Activated CD4-positive, CD25-positive, alpha-beta regulatory T cell treated with anti-CD3 and anti-CD28 coated beads, Interleukin-2, amount 50 U/mL, for 24 hours (primary cell): ENCODE measurements around the gene TMEM200C.
A peak's percentile ranks its signal among the peaks of the same experiment; 100 is the strongest.
"Not testable (repeated sequence)": the region's sequence is repeated elsewhere in the genome, so short reads cannot be mapped to it uniquely, and the experiment has no call there.

Experiments
- ATAC-seq, 2 donors: fragments of 150-1000 bp; cut with Tn5 transposase; one replicate each; pipeline ENCODE4 v1.10.0; 2021; ENCODE audit warnings: mild to moderate bottlenecking in 1 of 2, moderate library complexity in 1 of 2

TMEM200C gene

DNA sequence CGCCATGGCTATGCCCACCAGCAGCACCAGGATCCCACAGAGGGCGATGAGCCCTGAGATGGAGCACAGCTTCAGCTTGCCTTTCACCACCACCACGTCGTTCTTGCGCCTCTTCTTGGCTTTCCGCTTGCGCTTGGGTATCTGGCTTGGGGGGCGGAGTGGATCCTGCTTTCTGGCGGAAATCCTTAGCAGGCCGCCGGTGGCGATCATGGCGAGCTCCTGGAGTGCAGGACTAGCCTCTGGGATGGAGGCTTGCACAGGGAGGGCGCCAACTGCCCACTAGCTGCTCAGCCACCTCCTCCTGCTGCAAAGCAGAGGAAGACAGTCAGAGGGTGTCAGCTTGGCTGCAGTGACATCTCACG is 3.5 kb downstream of the TMEM200C start:
- ATAC-seq: no peak

DNA sequence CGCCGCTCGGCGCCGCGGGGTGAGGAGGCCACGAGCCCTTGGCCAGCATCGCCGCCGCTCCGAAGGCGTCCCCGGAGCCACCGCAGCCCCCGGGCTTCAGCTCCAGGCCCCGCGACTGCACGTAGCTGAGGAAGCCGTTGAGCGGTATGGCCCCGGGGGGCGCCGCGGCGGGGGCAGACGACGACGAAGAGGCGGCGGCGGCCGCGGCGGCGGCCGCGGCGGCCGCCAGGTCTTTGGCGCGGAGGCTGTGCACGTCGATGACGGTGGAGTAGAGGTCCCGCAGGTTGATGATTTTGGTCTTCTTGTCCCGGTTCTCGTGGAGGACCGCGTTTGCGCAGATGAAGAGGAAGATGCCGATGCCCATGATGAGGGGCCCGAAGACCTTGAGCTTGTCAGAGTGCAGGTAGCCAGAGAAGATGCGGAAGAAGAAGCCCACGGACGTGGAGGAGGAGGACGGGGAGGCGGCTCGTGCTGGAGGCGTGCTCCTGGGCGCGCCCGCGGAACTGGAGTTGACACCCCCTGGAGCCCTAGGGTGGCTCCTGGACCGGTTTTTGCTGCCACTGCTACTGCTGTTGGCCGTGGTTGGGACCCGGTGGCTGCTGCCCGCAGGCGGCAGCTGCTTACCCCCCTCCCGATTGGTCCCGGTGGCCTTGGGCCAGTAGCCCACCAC is 4.0 kb downstream of the TMEM200C start:
- no peak for ATAC-seq

DNA sequence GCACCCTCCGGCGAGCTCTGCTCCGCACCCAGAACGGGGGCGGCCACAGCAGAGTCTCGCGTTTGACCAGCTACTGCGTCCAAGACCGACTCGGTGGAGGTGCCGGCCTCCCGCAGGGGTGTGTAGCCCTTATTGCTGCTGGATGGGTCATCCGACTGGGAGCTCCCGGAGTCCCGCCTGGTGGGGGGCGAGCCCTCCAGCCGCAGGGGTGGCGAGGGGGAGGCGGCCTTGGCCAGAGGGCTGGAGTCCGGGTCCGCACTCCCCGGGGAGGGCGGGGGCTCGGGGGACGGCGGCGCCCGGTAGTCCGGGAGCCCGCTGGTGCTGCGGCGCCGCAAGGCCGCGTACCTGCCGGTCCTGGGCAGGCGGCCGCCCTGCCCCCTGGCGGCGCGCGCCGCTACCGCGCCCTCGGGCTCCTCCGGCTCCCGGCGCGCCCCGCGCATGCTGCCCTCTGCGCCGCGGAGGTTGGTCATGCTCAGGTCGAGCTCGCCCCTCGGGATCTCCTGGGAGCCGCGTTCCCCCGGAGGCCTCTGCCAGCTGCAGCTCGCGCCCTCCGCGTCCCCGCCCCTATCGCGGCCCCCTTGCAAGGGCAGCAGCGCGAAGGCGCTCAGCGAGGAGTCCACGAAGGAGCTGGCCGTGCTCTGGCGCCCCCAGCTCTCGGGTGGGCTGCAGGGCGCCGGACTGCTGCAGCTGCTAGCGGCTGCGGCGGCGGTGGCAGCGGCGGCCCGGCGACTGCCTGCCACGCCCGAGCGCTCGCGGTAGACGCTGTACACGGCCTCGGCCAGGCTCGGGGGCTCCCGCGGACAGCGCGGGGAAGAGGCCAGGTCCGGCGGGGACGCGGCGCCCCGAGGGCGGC is 4.8 kb downstream of the TMEM200C start:
- ATAC-seq: peak; percentile 45 to 71

DNA sequence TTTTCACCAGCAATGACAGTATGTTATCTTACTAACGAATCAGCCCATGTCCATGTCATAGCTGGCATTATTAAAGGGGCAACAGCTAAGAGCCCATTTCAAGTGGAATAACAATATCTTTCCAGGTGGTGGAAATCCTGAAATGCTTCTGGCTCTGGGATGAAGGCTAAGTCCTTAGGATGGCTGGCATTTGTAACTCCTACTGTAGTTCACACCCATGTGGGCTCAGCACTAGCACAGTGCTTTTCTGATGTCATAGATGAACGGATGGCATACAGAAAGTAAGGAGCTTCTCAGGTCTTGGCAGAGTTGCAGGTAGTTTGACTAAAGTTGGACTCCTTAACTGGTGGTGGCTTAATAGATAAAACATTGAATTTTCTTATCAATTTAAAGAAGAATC is 10.0 kb downstream of the TMEM200C start:
- ATAC-seq: no peak

DNA sequence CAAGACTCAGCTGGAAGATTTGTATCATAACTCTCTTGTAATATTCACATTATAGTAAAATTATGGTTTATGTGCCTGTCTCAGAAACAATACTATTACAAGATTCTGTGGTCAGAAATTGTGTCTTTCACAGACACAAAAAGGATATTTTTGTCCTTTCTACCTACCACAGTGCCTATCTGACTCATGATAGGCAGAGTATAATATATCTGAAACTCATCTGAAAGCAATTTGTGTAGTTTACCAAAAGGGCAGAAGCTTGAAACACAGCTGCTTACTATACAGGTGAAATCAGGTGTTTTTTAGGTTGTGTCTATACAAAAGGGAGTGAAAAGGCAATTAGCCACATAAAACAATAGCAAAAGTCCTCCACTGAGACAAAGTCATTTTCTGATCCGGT is 10.9 kb downstream of the TMEM200C start:
- no peak for ATAC-seq

DNA sequence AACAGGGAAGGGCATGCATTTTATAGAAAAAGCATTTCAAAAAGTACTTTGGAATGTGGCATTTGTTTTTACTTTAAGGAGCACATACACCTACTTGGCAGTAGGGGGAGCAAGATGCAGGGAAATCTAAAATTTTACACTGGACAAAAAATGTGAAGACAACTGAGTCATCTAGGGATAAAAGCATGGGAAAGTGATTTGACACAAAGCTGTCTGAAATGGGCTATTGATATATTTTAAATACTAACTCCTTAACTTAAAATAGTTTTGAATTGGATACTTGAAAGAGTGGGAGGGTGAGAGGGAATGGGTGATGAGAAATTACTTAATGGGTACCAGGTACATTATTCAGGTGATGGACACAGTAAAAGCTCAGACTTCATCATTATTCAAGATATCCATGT is 15.8 kb downstream of the TMEM200C start:
- no peak for ATAC-seq

DNA sequence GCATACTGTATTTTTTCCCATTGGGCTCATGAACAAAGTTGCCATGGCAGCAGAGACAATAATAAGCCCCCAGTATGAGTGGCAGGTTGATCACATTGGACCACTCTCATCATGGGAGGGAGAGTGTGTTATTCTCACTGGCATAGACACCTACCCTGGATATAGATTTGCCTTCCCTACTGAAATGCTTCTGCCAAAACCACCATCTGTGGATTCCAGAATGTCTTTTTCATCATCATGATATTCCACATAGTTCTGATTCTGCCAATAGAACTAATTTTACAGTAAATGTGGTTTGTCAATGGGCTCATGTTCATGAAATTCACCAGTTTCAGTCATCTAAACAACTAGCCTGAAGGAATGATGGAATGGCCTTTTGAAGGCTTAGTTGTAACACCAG is 18.4 kb downstream of the TMEM200C start:
- no peak for ATAC-seq

DNA sequence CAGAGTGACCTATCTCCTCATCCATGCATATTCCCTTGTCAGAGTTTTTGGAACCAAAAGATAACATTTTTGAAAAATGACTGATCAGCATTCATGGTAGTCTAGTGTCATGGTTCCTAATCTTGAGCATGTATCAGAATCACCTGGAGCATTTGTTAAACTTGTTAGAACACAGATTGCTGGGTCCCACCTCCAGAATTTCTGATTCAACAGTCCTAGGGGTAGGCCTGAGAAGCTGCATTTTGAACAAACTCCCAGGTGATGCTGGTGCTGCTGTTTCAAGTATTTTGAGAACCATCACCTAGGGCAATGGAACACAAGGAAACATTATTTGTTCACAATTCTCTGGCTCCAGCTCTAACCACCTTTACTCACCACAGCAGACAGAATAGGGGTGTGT is 21.0 kb downstream of the TMEM200C start:
- no peak for ATAC-seq

DNA sequence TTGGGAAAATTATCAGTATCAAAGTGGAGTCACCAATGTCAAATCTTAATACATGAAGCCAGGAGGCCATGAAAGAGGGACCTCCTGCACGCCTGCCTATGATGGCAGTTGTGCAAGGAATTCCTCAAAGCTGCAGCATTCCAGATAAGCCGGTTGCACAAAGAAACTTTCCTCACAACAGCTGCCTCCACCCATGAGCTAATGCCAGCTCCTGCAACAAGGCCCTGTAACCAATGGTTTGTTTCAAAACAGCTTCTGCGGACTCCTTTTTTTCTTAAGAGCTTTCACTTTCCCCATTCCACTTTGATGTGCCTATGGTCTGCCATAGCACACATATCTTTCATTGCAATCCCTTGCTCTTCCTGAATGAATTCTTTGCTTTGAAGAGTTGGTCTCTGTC is 22.4 kb downstream of the TMEM200C start:
- ATAC-seq: no peak

DNA sequence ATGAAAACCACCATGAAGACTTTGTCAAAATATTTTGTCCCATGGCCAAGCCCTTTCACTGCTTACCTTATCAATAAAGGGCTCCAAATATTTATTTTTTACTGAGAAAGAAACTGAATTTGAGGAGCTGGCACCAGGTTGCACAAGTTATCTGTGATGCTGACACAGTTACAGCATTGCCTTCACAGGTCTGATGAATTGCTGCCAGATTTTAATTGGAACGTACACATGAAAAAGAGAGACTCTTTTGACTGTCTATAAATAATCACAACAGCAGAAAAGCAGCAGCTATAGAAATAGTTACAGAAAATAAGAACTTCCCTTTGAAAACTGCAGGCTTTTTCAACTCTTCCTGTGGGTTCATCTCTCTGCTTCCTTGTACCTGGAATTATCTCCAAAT is 23.9 kb downstream of the TMEM200C start:
- ATAC-seq: no peak

DNA sequence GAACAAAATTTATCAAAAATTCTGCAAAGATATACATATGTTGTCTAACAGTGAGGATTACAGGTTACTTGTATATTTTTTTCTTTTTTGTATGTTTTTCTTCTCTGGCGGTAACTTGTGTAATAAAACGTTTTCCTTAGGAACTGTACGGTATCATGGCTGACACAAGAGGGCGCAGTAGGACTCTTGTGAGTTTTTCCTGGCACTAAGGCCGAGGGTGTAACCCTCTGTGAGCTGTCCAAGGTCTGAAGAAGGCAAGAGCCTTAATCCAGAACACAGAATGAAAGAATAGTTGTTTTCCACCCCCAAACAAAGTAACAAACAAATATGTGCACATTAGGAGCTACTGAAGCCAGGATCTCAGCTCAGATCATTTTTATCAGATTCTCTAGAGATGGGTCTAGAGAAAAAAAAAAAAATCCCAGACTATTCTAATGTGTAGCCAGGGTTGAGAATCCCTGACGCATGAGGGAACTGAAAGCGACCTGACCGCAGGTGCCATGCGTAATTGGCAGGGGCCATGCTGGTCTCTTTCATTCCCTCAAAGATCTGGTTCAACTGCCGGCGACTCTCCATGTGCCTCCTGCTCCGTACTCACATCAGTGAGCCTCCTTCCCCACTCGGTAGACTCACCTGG is 27.0 kb downstream of the TMEM200C start:
- no peak for ATAC-seq

DNA sequence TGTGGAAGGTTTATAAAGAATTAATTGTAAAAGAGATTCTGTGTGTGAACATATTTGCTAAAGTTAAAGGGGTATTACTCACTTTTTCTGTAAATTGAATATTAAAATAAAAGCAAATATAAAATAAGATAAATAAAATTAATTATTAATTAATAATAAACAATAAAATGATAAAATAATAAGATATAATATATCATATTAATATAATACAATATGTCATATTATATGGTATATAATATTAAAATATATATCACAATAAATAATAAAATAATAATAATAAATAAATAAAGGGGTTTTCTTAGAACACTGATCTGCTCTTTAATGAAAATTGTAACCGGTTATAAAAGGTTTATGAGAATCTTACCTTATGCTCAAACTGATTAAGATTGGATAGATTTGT is 29.8 kb downstream of the TMEM200C start:
- no peak for ATAC-seq

DNA sequence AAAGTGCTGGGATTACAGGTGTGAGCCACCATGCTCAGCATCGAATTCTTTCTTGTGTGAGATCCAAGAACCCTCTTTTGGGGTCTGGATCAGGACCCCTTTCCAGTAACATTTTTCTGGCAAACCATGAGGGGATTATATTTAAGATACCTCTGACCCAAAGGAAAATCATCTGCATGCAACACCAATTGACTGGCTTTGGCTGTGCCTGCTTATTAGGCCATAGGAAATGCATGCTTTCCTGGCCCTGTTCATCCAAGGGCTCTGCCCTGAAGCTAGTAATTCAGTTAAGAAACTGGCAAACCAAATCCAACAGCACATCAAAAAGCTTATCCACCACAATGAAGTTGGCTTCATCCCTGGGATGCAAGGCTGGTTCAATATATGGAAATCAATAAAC is 33.2 kb downstream of the TMEM200C start:
- ATAC-seq: not testable (repeated sequence)

DNA sequence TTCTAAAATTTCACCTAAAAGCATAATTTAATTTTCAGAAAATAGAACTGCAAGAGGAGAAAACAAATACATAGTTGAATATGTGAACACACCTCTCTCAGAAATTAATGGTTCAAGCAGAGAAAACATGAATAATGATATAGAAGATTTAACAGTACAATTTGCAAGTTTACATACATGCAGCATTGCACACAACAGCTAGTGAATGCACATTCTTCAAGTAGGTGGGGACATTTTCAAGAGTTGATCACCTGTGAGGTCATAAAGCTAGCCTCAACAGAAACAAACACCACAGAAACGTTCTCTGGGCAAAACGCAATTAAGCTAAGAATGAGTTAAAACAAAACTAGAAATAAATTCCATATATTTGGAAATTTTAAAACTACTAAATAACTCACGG is 38.1 kb downstream of the TMEM200C start:
- ATAC-seq: no peak

DNA sequence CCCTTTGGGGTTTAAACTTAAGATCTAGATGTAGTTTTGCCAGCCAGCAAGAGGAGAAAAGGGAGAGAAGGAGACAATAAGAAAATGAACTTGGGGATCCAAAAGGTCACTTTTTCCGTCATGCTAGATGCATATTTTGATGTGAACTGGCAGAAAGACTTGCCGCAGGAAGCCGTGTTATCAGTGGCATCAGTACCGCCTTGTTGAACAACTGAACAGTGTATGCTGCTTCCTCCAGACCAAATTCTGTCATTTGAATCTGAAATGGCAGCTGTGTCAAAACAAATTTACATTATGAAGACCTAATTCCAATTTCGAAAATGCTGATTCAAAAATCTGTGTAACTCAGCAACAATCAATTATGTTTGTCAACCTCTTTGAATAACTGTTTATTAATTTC is 42.1 kb downstream of the TMEM200C start:
- ATAC-seq: no peak

DNA sequence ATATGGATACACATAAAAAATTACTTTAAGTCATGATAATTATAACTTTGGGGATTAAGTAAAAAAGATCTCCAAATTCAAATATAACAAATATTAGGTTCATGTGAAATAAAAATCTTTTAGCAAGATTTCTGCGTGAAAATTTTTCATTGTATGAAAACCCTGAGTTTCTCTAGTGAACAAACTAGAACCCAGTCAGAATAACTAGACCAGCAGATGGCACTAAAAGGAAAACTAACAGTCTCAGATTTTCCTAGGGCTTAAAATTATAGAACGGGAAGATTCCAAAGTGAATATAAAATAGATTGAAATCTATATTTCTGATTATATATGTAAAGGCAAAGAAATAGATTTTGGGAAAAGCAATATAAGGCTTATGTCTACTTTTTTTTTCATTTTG is 43.3 kb downstream of the TMEM200C start:
- ATAC-seq: no peak

DNA sequence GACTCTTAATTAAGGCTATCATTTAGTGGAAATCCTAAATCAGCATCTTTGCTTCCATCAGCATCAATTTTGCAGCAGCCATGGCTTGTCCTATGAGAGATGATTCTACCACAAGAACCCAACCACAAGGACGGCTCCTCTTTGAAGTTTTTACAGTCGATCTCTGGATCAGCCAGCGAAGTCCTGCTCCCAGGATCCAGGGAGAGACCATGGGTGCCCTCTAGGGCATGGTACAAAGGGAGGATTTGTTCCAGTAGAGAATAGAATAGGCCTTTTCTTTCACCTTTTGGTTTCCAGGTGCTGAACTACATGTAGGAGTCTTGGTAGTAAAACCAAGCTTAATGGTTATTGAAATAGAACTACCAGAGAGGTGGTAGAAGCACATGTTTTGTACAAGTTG is 52.7 kb downstream of the TMEM200C start:
- ATAC-seq: no peak

DNA sequence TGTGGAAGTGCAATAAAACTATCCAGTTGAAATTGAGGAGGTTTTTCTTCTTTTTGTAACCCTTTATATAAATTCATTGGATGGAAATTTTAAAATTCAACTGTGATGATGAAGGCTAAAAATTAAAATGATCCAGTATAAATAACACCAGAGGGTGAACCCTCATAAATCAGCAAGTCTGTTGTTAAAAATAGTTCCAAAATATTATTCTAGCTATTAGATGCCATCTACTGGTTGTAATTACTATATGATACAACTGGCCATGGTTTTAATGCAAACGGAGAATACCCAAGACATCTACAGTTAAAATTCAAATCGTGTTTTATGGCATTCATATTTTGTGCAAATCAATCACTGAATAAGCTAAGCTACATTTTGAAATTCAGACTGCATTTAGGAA is 53.8 kb downstream of the TMEM200C start:
- ATAC-seq: no peak

DNA sequence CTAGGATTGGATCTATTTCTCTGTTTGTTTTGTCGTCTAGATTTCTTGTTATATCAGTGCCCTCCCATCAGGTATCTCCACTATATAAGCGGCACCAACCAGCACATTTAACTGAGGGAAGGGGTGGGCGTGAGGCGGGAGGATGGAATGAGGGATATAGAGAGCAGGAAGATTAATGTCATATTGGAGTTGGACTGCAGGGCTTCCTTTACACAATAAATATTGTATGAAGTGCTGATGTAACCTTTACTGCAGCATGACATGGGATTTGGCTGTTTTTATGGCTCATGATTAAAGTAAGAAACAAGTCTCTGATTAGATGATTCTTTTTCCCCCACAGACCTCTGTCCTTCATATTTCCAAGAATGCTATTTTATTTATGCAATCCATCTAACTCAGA is 54.8 kb downstream of the TMEM200C start:
- no peak for ATAC-seq

DNA sequence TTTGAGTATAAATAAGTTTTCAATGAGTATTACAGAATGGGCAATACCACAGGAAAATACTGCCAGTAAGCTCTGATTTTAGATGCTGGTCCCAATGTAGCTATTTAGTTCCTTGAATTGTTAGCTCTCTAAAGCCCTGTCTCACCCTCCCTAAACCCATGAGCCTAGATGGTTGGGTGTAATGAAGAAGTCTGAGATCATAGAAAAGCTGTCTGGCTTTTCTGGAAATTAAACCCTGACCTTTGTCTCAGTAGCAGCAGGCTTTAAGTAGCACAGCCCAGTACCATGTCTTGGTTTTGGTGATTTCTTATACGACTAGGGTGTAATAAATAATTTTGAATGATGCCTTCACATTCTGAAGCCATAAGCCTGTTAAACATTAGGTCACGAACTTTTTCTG is 55.3 kb downstream of the TMEM200C start:
- no peak for ATAC-seq

DNA sequence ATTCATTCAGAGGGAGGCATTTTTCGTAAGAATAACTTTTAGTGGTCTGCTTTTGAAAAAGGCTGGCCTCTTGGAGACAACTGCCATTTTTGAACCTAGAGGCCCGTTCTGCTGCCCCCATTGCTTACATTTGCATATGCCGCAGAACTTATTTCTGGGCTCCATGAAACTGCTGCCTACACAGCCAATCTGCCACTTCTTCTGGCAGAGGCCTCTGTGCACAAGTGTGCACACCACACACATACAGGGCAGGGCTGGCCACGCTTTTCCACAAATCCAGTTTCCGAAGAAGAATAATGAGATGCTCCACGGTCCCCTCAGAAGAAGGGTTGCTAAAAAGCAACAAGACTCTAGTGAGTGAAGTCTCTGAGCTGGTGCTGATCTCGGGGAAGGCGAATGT is 56.2 kb downstream of the TMEM200C start:
- no peak for ATAC-seq
